Measurements from ENCODE around the gene VAPB. TPM values are rescaled to one million over a fixed set of nuclear protein-coding genes. Genes with fewer than 3 reads are reported as not detected.
A peak's percentile ranks its signal among the peaks of the same experiment; 100 is the strongest.
"Not testable (repeated sequence)": the region's sequence is repeated elsewhere in the genome, so short reads cannot be mapped to it uniquely, and the experiment has no call there.

The VAPB gene
- total and polyA plus RNA-seq, 2 experiments from 2014 or later: 8.8 to 37.0 TPM

- peak overlapping the region; percentile 22 for H3K27ac ChIP-seq
- no peaks in the 10 kb centered on the region for H3K27me3 ChIP-seq (replicated peaks; ENCODE audit: insufficient read depth)
- no peaks in the 10 kb centered on the region for H3K9me2 ChIP-seq (ENCODE audit: insufficient read depth)
- H3K36me3 ChIP-seq (ENCODE audit: low read depth): no peaks in the 10 kb centered on the region
- in situ Hi-C loops (cut with MboI): no loop called here
- H3F3A ChIP-seq (ENCODE audit: insufficient read depth): peaks cover 26% of the 10 kb centered on the region
- peak; percentile 17 for DNase-seq
- peaks cover 30% of the 10 kb centered on the region for H3K4me1 ChIP-seq (ENCODE audit: insufficient read depth)
- H4K20me1 ChIP-seq (ENCODE audit: insufficient read depth): peaks cover 34% of the 10 kb centered on the region
- TF ChIP-seq EZH2phosphoT487 (IDR thresholded peaks at IDR 0.05; ENCODE audit: insufficient read depth, low read depth): no peak
- no peak overlapping the region for H3K9ac ChIP-seq
- peak overlapping the region; percentile 4 for H3K4me2 ChIP-seq (ENCODE audit: unreplicated experiment)
- H3K4me3 ChIP-seq: no peak overlapping the region
- H2AFZ ChIP-seq: no peak overlapping the region
- WGBS, 2 experiments (ENCODE audit: low coverage in 1 of 2, low lambda C conversion rate in 2 of 2, missing lambda C conversion rate in 2 of 2): 50 to 53% methylated on average over 2 of the region's 2 CpGs
- peaks cover 99% of the 10 kb centered on the region for H3K79me2 ChIP-seq (ENCODE audit: insufficient read depth)
- H3K9me3 ChIP-seq (ENCODE audit: low read depth): no peaks in the 10 kb centered on the region
Measured at GRCh38 chr20:58407966-58408557, 19.0 kb downstream of the VAPB start.

GRCh38 chr20:58408603-58409246, 19.7 kb downstream of the VAPB start:
- H3K4me2 ChIP-seq (ENCODE audit: unreplicated experiment): no peak overlapping the region
- in situ Hi-C loops (cut with MboI): no loop called here
- peaks cover 30% of the 10 kb centered on the region for H3K4me1 ChIP-seq (ENCODE audit: insufficient read depth)
- no peak overlapping the region for H3K27ac ChIP-seq
- DNase-seq: no peak
- no peaks in the 10 kb centered on the region for H3K9me3 ChIP-seq (ENCODE audit: low read depth)
- no peak overlapping the region for H2AFZ ChIP-seq
- H3K79me2 ChIP-seq (ENCODE audit: insufficient read depth): peaks cover 92% of the 10 kb centered on the region
- H4K20me1 ChIP-seq (ENCODE audit: insufficient read depth): peaks cover 28% of the 10 kb centered on the region
- H3K4me3 ChIP-seq: no peak overlapping the region
- H3K9ac ChIP-seq: no peak overlapping the region
- H3K27me3 ChIP-seq (replicated peaks; ENCODE audit: insufficient read depth): no peaks in the 10 kb centered on the region
- WGBS, 2 experiments (ENCODE audit: low coverage in 1 of 2, low lambda C conversion rate in 2 of 2, missing lambda C conversion rate in 2 of 2): 64 to 71% methylated on average over 3 of the region's 3 CpGs
- TF ChIP-seq EZH2phosphoT487 (IDR thresholded peaks at IDR 0.05; ENCODE audit: insufficient read depth, low read depth) (no peak), EZH2 (IDR thresholded peaks at IDR 0.05; ENCODE audit: insufficient read depth, poor library complexity, severe bottlenecking) (no peak)
- peaks cover 26% of the 10 kb centered on the region for H3F3A ChIP-seq (ENCODE audit: insufficient read depth)
- no peaks in the 10 kb centered on the region for H3K9me2 ChIP-seq (ENCODE audit: insufficient read depth)
- no peaks in the 10 kb centered on the region for H3K36me3 ChIP-seq (ENCODE audit: low read depth)

DNA sequence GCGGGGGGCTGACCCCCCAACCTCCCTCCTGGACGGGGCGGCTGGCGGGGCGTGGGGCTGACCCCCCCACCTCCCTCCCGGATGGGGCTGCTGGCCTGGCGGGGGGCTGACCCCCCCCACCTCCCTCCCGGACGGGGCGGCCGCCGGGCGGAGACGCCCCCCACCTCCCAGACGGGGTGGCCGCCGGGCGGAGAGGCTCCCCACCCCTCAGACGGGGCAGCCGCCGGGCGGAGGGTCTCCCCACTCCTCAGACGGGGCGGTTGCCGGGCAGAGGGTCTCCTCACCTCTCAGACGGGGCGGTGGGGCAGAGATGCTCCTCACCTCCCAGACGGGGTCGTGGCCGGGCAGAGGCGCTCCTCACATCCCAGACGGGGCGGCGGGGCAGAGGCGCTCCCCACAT, 25.2 kb downstream of the VAPB start:
- H3K4me2 ChIP-seq (ENCODE audit: unreplicated experiment); H3F3A ChIP-seq (ENCODE audit: insufficient read depth); H3K9me2 ChIP-seq (ENCODE audit: insufficient read depth); H4K20me1 ChIP-seq (ENCODE audit: insufficient read depth); H3K27ac ChIP-seq; H3K9me3 ChIP-seq (ENCODE audit: low read depth); in situ Hi-C loops (cut with MboI); H3K36me3 ChIP-seq (ENCODE audit: low read depth); DNase-seq; H2AFZ ChIP-seq; H3K27me3 ChIP-seq (replicated peaks; ENCODE audit: insufficient read depth); H3K4me3 ChIP-seq; H3K4me1 ChIP-seq (ENCODE audit: insufficient read depth); H3K9ac ChIP-seq: not testable (repeated sequence)
- H3K79me2 ChIP-seq (ENCODE audit: insufficient read depth): peaks cover 83% of the 10 kb centered on the region
- WGBS, 2 experiments (ENCODE audit: low coverage in 1 of 2, low lambda C conversion rate in 2 of 2, missing lambda C conversion rate in 2 of 2): 88% methylated on average over 8 of the region's 35 CpGs; no CpG with 5 or more reads in 1 of the 2 experiments

GRCh38 chr20:58414786-58415185, 25.8 kb downstream of the VAPB start:
- H3K4me3 ChIP-seq; H2AFZ ChIP-seq; H3K36me3 ChIP-seq (ENCODE audit: low read depth); H3K9ac ChIP-seq; H3K9me2 ChIP-seq (ENCODE audit: insufficient read depth); in situ Hi-C loops (cut with MboI); H3K9me3 ChIP-seq (ENCODE audit: low read depth); H4K20me1 ChIP-seq (ENCODE audit: insufficient read depth); H3K4me2 ChIP-seq (ENCODE audit: unreplicated experiment); H3K4me1 ChIP-seq (ENCODE audit: insufficient read depth); H3K27ac ChIP-seq; DNase-seq; H3K27me3 ChIP-seq (replicated peaks; ENCODE audit: insufficient read depth): not testable (repeated sequence)
- Histone ChIP-seq H3F3A (ENCODE audit: insufficient read depth) (peaks cover 11% of the 10 kb centered on the region; the same call in 1 of the 2 replicates), H3K79me2 (ENCODE audit: insufficient read depth) (peaks cover 83% of the 10 kb centered on the region)
- 96 to 97% methylated on average over 21 to 26 of the region's 26 CpGs for WGBS, 2 experiments (ENCODE audit: low coverage in 1 of 2, low lambda C conversion rate in 2 of 2, missing lambda C conversion rate in 2 of 2)

DNA sequence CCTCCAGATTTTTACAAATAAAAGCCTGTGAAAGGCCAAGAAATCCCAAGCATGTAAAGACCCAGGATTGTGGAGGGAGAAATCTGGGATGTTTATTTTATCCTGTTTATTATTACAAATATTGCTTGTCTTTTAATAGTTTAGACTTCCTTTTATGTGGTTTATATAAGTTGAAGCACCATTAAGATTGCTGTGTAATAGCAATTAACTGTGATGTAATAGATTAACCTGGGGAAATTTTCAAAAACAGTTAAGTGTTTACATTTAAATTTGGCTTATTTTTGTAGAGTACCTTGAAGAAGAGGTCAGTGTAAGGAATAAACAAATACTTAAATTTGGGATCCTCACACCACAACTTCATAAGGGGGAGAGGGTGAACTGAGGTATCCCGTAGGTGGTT, 27.0 kb downstream of the VAPB start:
- no peak for DNase-seq
- Histone ChIP-seq H3F3A (ENCODE audit: insufficient read depth) (peaks cover 24% of the 10 kb centered on the region), H3K4me1 (ENCODE audit: insufficient read depth) (peaks cover 10% of the 10 kb centered on the region), H3K79me2 (ENCODE audit: insufficient read depth) (peaks cover 82% of the 10 kb centered on the region), H2AFZ (no peak overlapping the region), H3K36me3 (ENCODE audit: low read depth) (no peaks in the 10 kb centered on the region), H3K9me2 (ENCODE audit: insufficient read depth) (no peaks in the 10 kb centered on the region), H3K4me2 (ENCODE audit: unreplicated experiment) (no peak overlapping the region), H3K9ac (no peak overlapping the region), H3K9me3 (ENCODE audit: low read depth) (no peaks in the 10 kb centered on the region), H3K27me3 (replicated peaks; ENCODE audit: insufficient read depth) (no peaks in the 10 kb centered on the region), H4K20me1 (ENCODE audit: insufficient read depth) (peaks cover 9% of the 10 kb centered on the region; the same call in 1 of the 2 replicates), H3K27ac (no peak overlapping the region), H3K4me3 (no peak overlapping the region)
- in situ Hi-C loops (cut with MboI): no loop called here
- 95 to 100% methylated on average over 1 of the region's 1 CpG for WGBS, 2 experiments (ENCODE audit: low coverage in 1 of 2, low lambda C conversion rate in 2 of 2, missing lambda C conversion rate in 2 of 2)
- TF ChIP-seq EZH2phosphoT487 (IDR thresholded peaks at IDR 0.05; ENCODE audit: insufficient read depth, low read depth): no peak
- no peak for TF ChIP-seq EZH2 (IDR thresholded peaks at IDR 0.05; ENCODE audit: insufficient read depth, poor library complexity, severe bottlenecking)

All from GM23248 (cell line).